ENCODE data around the gene PHIP. TPM values are rescaled to one million over a fixed set of nuclear protein-coding genes. Genes with fewer than 3 reads are reported as not detected.

Gene PHIP
- 14.9 TPM for total RNA-seq

GRCh38 chr6:79078075-79078969, at the start of gene PHIP:
PHIP (minus strand) TSS chr6:79078254; CDS start chr6:79078068, 186 bp downstream.
- intact Hi-C loops (cut with DNase I) = loop anchor here (1.0 kb wide), 1 partner anchor 156 kb away; the partner anchor contains the start of gene HMGN3
- TF ChIP-seq, protein P1, sequence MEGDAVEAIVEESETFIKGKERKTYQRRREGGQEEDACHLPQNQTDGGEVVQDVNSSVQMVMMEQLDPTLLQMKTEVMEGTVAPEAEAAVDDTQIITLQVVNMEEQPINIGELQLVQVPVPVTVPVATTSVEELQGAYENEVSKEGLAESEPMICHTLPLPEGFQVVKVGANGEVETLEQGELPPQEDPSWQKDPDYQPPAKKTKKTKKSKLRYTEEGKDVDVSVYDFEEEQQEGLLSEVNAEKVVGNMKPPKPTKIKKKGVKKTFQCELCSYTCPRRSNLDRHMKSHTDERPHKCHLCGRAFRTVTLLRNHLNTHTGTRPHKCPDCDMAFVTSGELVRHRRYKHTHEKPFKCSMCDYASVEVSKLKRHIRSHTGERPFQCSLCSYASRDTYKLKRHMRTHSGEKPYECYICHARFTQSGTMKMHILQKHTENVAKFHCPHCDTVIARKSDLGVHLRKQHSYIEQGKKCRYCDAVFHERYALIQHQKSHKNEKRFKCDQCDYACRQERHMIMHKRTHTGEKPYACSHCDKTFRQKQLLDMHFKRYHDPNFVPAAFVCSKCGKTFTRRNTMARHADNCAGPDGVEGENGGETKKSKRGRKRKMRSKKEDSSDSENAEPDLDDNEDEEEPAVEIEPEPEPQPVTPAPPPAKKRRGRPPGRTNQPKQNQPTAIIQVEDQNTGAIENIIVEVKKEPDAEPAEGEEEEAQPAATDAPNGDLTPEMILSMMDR (IDR thresholded peaks at IDR 0.05) = no peak
- H3K4me1 ChIP-seq = peaks cover 0 to 18% of the 10 kb centered on the region in 2 donors
- H3K27ac ChIP-seq = peak within 1 kb of the TSS; percentile 97 to 100
- peak; percentile 73 to 96 for DNase-seq (ENCODE audit: low spot score in 2 of 2)
- no peaks in the 10 kb centered on the region for H3K27me3 ChIP-seq
- H3K4me3 ChIP-seq = peak within 1 kb of the TSS; percentile 88 to 100
- no peaks in the 10 kb centered on the region for H3K9me3 ChIP-seq
- H3K36me3 ChIP-seq = no peaks in the 10 kb centered on the region

- Histone ChIP-seq H3K9me3 (no peaks in the 10 kb centered on the region), H3K4me1 (no peaks in the 10 kb centered on the region), H3K36me3 (no peaks in the 10 kb centered on the region), H3K27ac (no peak overlapping the region), H3K4me3 (no peak overlapping the region), H3K27me3 (no peaks in the 10 kb centered on the region)
- intact Hi-C loops (cut with DNase I) = no loop called here
- TF ChIP-seq, protein P1 (IDR thresholded peaks at IDR 0.05) = no peak
- DNase-seq (ENCODE audit: low spot score in 2 of 2) = no peak
Observed at GRCh38 chr6:79127660-79128059, 49.6 kb upstream of the PHIP start.

- no peaks in the 10 kb centered on the region for H3K27me3 ChIP-seq
- TF ChIP-seq, protein P1 (IDR thresholded peaks at IDR 0.05) = no peak
- no peak overlapping the region for H3K27ac ChIP-seq
- no peaks in the 10 kb centered on the region for H3K36me3 ChIP-seq
- no peaks in the 10 kb centered on the region for H3K4me1 ChIP-seq
- DNase-seq (ENCODE audit: low spot score in 2 of 2) = no peak
- H3K4me3 ChIP-seq = no peak overlapping the region
- H3K9me3 ChIP-seq = no peaks in the 10 kb centered on the region
- intact Hi-C loops (cut with DNase I) = no loop called here
Observed at GRCh38 chr6:79119217-79119616, 41.2 kb upstream of the PHIP start.

DNA sequence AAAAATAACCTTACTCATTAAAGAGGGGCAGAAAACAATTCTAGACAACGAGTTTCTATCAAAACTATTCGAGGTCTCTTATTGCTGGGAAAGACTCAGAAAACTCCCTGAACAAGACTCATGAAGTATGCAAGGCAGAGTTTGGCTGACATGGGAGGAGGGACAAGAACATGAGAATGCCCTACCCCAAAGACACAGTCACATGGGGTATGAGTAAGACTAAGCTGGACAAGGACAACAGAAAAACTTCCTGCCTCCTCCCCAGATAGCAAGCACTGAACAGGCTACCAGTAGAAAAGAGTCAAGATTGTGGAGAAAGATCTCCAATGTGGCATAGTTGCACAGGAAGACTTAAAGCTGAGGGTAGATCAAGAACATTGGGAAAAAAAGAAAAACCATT, 39.7 kb upstream of the PHIP start:
- Histone ChIP-seq H3K9me3 (no peaks in the 10 kb centered on the region), H3K4me1 (no peaks in the 10 kb centered on the region), H3K4me3 (no peak overlapping the region), H3K27ac (no peak overlapping the region), H3K27me3 (no peaks in the 10 kb centered on the region), H3K36me3 (no peaks in the 10 kb centered on the region)
- no peak for DNase-seq (ENCODE audit: low spot score in 2 of 2)
- TF ChIP-seq, protein P1 (IDR thresholded peaks at IDR 0.05) = no peak
- intact Hi-C loops (cut with DNase I) = no loop called here

- H3K4me3 ChIP-seq = no peak overlapping the region
- H3K27me3 ChIP-seq = no peaks in the 10 kb centered on the region
- no peak overlapping the region for H3K27ac ChIP-seq
- H3K9me3 ChIP-seq = no peaks in the 10 kb centered on the region
- intact Hi-C loops (cut with DNase I) = no loop called here
- no peaks in the 10 kb centered on the region for H3K36me3 ChIP-seq
- TF ChIP-seq, protein P1 (IDR thresholded peaks at IDR 0.05) = no peak
- H3K4me1 ChIP-seq = no peaks in the 10 kb centered on the region
- no peak for DNase-seq (ENCODE audit: low spot score in 2 of 2)
Observed at GRCh38 chr6:79115553-79116182, 37.6 kb upstream of the PHIP start.
